Skeletal muscle satellite cell (primary cell): ENCODE results near the gene ZDHHC8.

Source experiments
- H3K27me3 ChIP-seq: 2 replicates; pipeline ENCODE4 v1.7.0; 2013; ENCODE audit warnings: low read length; ENCODE audit not compliant: control insufficient read depth, insufficient read depth
- H3K36me3 ChIP-seq: 2 replicates; pipeline ENCODE4 v1.7.0; 2013; ENCODE audit warnings: mild to moderate bottlenecking, control low read depth, low read length; ENCODE audit not compliant: insufficient read depth
- H3K4me1 ChIP-seq: 2 replicates; pipeline ENCODE4 v1.7.0; 2013; ENCODE audit warnings: low read length; ENCODE audit not compliant: control insufficient read depth, insufficient read depth
- H3K4me2 ChIP-seq: 2 replicates; pipeline ENCODE4 v1.7.0; 2013; ENCODE audit warnings: mild to moderate bottlenecking, low read length
- H3K4me3 ChIP-seq: 2 replicates; pipeline ENCODE4 v1.7.0; 2013; ENCODE audit warnings: low read length
- H3K9ac ChIP-seq: 2 replicates; pipeline ENCODE4 v1.7.0; 2013; ENCODE audit warnings: mild to moderate bottlenecking, low read depth, low read length, moderate library complexity
- H3K9me3 ChIP-seq: replicated peaks from 2 replicates; pipeline ENCODE4 v1.7.0; 2013; ENCODE audit warnings: mild to moderate bottlenecking, control low read depth, low read length

The ZDHHC8 gene

DNA sequence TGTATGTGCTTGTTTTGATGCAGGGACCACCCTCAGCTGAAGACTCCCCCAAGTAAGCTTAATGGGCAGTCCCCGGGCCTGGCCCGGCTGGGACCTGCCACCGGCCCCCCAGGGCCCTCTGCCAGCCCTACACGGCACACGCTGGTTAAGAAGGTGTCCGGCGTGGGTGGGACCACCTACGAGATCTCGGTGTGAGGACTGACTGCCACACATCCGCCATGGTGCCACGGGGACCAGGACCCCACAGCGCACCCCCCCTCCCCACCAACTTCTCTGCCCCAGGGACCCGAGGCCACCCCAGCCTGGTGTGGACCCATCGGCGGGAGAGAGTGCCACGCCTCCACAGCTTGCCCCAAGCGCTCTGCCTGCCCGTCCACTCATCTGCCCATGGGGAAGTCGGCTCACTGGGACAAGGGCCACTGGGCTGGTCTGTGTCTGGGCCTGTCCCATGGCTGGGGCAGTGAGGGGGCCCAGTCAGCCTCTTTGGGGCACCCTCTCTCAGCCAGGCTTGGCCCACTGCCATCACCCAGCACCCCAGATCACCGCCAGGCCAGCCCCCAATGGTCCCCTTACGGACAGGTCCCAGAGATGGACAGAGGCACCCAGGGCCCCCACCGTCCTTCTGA is 13.7 kb downstream of the ZDHHC8 start:
- H3K4me3 ChIP-seq = no peak overlapping the region
- no peak overlapping the region for H3K9ac ChIP-seq
- no peaks in the 10 kb centered on the region for H3K27me3 ChIP-seq
- H3K4me2 ChIP-seq = no peak overlapping the region
- H3K9me3 ChIP-seq = no peaks in the 10 kb centered on the region
- H3K4me1 ChIP-seq = peaks cover 25% of the 10 kb centered on the region
- H3K36me3 ChIP-seq = peaks cover 21% of the 10 kb centered on the region

DNA sequence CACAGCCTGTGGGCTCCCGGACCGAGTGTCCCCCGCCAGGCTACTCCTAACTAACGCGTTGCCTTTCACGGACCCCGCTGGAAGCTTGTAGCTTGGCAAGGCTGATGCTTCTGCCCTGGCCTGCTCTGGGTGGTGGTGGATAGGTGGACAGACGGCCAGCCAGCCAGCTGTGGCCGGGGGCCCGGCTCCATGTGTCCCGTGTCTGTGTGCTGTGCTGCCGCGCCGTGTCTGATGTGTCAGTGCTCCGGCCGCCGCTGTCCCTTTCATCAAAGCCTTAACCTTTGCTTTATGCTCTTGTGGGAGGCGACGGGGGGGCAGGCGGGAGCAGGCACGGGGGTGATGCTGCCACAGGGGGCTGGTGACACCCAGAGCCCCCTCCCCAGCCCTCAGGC is 14.2 kb downstream of the ZDHHC8 start:
- Histone ChIP-seq H3K27me3 (no peaks in the 10 kb centered on the region), H3K36me3 (peaks cover 19% of the 10 kb centered on the region), H3K4me3 (no peak overlapping the region), H3K9me3 (no peaks in the 10 kb centered on the region), H3K4me1 (peaks cover 23% of the 10 kb centered on the region), H3K9ac (no peak overlapping the region), H3K4me2 (no peak overlapping the region)

DNA sequence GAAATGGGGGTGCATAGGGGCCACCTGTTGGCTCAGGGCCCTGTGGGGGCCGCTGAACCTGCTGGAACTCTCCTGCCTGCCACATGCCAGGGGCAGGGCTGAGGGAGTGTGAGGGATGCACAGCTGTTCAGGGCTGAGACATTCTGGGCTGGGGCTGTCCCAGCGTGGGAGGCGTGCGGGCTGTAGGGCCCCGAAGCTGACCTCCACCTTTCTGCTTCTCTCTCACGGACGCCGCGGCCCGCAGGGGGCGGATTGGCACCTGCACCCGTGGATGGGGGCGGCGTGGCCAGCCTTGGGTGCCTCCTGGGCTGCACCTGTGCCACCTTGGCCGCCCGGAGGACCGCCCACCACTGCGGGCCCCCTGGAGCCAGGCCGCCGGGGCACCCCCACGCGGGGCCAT is 15.2 kb downstream of the ZDHHC8 start:
- H3K9ac ChIP-seq = no peak overlapping the region
- H3K4me1 ChIP-seq = peaks cover 14% of the 10 kb centered on the region
- H3K36me3 ChIP-seq = peaks cover 14% of the 10 kb centered on the region
- H3K4me2 ChIP-seq = no peak overlapping the region
- no peaks in the 10 kb centered on the region for H3K9me3 ChIP-seq
- no peaks in the 10 kb centered on the region for H3K27me3 ChIP-seq
- H3K4me3 ChIP-seq = no peak overlapping the region

DNA sequence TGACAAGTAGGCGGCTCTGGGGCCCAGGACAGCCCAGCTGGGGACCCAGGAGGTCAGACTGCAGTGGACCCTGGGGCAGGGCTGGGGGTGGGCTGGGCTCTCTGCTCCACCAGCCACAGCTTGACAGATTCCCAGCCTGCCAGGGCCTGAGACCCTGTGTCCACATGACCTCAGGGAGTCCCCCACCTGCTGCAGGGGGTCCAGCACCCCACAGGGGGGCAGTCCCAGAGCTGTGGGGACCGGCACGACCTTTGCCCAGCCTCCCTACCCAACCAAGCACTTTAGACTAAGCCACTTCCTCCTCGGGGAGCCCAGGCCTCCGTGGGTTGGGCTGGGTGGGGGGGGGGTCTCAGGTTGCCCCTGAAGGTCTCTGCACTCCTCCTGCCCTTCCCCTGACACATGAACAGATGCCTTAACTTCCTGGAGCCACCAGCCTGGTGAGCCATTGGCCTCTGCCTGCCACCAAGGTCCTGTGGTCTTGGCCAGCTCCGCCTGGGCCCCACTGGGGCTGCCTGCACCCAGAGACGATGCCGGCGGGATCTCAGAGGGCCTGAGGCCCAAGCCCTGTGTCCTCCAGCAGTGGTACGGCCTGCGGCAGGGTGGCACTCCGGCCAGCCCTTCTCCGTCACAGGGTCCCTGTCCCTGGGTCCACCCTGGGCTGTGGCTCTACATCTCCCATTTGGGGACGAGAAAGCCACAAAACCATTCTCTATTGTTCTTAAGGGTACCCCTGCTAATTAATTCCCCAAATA is 15.8 kb downstream of the ZDHHC8 start:
- Histone ChIP-seq H3K9ac (no peak overlapping the region), H3K4me1 (peaks cover 7% of the 10 kb centered on the region), H3K36me3 (peaks cover 14% of the 10 kb centered on the region), H3K27me3 (no peaks in the 10 kb centered on the region), H3K4me2 (no peak overlapping the region), H3K4me3 (no peak overlapping the region), H3K9me3 (no peaks in the 10 kb centered on the region)

DNA sequence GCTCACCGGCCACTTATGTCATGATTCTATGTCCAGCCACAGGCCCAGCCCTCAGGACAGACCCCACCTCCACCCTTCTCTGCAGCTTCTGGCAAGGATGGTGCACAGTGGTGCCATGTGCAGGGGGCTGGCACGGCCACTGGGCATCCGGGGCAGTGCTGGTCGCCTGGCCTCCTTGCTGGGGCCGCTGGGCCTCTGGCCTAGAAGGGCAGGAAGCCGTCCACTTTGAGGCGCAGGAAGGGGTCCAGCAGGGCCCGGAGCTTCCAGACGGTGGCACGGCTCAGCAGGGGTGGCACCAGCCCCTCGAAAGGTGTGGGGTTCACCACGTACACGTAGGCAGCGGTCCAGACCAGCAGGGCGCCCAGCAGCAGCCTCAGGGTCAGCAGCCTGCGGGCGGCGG is 16.8 kb downstream of the ZDHHC8 start:
- Histone ChIP-seq H3K9ac (no peak overlapping the region), H3K9me3 (no peaks in the 10 kb centered on the region), H3K4me1 (peaks cover 4% of the 10 kb centered on the region), H3K4me3 (no peak overlapping the region), H3K27me3 (no peaks in the 10 kb centered on the region), H3K36me3 (peaks cover 8% of the 10 kb centered on the region), H3K4me2 (no peak overlapping the region)

DNA sequence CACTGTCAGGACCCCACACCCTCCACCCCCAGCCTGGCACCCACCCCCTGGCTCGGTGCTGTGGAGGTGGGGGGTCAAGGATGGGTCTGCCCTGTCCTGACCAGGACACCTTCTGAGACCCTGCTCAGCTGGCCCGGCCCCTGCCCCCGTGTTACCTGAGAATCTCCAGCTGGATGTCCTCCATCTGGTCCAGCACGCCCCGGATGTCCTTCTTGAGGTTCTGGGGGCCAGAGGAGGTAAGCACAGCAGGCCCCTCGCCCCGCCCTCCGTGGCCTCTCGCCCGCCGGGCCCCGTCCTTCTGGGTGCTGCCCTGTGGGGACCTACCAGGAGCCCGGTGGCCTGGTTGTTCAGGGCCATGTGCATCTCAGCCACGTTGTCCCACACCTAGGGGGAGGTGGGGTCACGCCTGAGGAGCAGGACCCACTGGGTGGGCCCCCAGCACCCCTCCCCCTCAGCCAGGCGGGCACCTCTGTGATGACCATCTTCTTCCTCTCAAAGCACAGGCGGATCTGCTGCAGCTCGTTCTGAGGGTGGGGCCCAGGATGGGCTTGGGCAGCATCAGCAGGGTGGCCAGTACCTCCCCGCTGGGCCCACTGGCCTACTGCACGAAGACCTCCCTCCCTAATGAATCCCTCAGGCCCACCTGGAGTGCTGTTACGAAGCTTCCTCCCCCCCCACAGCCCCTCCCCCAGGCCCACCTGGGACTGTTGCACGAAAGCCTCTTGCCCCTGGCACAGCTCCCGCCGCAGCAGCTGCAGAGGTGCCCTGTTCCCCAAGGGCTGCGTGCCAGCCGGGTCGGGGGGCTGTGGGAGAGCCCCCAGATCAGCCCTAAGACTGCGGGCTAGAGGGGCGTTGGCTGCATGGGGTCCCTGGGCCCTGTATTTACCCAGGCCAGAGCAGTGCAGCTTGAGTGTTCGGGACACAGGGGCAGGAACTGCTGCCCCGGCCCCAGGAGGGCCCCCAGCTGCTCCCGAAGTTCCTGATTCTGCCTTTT is 17.9 kb downstream of the ZDHHC8 start:
- Histone ChIP-seq H3K9me3 (no peaks in the 10 kb centered on the region), H3K4me3 (no peak overlapping the region), H3K27me3 (no peaks in the 10 kb centered on the region), H3K9ac (no peak overlapping the region), H3K4me1 (peaks cover 4% of the 10 kb centered on the region), H3K4me2 (no peak overlapping the region), H3K36me3 (peaks cover 8% of the 10 kb centered on the region)

DNA sequence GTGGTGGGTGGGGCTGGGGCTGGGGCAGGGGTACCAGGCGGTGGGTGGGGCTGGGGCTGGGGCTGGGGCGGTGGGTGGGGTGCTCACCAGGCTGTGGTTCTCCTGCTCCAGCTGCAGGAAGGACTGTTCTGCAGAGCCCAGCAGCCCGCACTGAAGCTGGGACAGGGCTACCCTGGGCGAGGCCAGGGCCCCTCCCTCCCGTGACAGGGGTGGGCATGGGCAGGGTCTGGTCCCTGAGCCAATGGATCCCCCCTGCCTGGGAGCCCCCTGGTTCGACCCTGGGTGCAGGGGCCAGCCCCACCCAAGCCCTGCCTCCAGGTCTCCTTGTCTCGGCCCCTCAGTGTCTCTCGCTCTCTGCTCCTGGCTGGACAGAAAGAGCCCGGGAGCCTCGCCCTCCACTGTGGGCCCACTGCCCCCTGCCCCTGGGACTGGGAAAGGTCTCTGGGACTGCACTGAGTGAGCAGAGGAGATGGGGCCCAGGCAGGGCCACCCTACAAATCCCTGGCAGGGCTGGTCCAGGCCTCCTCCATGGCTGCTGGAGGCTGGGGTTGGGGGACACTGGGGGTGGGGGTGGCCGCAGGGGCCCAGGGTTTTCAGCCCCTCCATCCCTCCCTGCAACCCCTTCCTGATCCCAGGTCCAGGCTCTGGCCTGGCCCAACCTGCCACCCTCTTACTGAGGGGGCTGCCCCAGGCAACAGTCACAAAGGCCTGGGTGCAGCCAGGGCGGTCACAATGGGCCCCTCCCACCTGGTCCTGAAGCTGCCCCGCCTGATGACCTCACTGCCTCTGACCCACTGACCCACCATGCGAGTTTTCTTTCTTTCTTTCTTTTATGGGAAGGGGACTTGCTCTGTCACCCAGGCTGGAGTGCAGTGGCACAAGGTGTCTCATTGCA is 19.0 kb downstream of the ZDHHC8 start, which contains the start of gene CCDC188:
CCDC188 (minus strand) TSS at position 675 of the 895 bp plus-strand sequence; CDS start at position 606, 69 bp downstream.
- Histone ChIP-seq H3K36me3 (peaks cover 3% of the 10 kb centered on the region), H3K9ac (no peak within 1 kb of the TSS), H3K4me1 (peaks cover 4% of the 10 kb centered on the region), H3K4me3 (no peak within 1 kb of the TSS), H3K4me2 (no peak within 1 kb of the TSS), H3K27me3 (no peaks in the 10 kb centered on the region), H3K9me3 (no peaks in the 10 kb centered on the region)

DNA sequence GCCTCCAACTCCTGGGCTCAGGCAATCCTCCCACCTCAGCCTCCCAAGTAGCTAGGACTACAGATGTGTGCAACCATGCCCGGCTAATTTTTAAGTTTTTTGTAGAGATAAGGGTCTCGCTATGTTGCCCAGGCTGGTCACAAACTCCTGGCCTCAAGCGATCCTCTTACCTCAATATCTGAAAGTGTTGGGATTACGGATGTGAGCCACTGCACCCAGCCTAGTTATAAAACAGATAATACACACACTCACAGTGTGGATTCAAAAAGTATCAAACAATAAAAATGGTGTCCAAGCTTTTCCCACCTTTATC is 19.6 kb downstream of the ZDHHC8 start:
- H3K9me3 ChIP-seq = no peaks in the 10 kb centered on the region
- no peak overlapping the region for H3K4me3 ChIP-seq
- H3K4me2 ChIP-seq = no peak overlapping the region
- H3K4me1 ChIP-seq = peaks cover 4% of the 10 kb centered on the region
- H3K36me3 ChIP-seq = no peaks in the 10 kb centered on the region
- no peak overlapping the region for H3K9ac ChIP-seq
- no peaks in the 10 kb centered on the region for H3K27me3 ChIP-seq

DNA sequence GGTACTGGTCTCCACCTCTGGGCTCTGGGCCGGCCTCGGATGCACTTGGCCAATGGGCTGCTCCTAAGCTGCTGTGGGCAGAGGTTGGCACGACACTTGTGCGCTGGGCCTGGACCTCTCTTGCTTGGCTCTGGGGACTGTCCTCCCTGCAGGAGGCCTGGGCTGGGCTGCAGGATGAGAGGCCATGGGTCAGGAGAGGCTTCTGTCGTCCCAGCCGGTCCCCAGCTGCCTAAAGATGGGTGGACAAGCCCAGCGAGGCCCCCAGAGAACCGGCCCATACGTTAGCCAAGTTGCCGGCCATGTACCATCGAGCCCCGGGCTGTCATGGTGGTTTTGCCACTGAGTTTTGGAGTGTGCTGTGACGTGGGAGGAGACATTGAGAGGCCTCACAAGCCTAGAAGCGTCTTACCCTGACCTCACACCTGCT is 20.9 kb downstream of the ZDHHC8 start:
- Histone ChIP-seq H3K4me2 (no peak overlapping the region), H3K4me3 (no peak overlapping the region), H3K36me3 (no peaks in the 10 kb centered on the region), H3K9ac (no peak overlapping the region), H3K9me3 (no peaks in the 10 kb centered on the region), H3K27me3 (no peaks in the 10 kb centered on the region), H3K4me1 (no peaks in the 10 kb centered on the region)

DNA sequence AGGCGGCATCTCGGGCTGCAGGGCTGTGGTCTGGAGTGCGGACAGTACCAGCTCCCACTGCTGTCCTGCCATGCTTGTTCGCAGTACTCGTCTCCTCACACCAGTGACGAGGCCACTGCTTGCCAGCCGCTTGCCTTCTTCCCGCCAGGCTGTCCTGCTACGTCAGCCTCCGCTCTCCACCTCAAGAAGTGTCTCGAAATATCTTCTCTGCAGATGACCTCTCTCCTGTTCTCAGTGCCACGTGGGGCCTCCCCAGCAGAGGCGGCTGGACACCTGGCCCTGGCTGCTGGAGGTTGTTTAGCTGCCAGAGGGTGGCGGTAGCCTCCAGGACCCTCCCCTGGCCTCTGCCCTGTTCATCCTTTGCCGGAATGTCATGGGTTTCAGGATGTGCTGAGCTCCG is 22.3 kb downstream of the ZDHHC8 start:
- no peaks in the 10 kb centered on the region for H3K9me3 ChIP-seq
- no peaks in the 10 kb centered on the region for H3K4me1 ChIP-seq
- H3K9ac ChIP-seq = no peak overlapping the region
- no peaks in the 10 kb centered on the region for H3K27me3 ChIP-seq
- no peaks in the 10 kb centered on the region for H3K36me3 ChIP-seq
- no peak overlapping the region for H3K4me2 ChIP-seq
- H3K4me3 ChIP-seq = no peak overlapping the region
